Heart left ventricle (tissue), 13 donors: Measurements from ENCODE around the gene PPFIBP1.

ENCODE experiments used
- POLR2A ChIP-seq, 2 donors: fragments of 450-650 bp; IDR thresholded peaks; one replicate each; pipeline ENCODE4 v1.6.1; 2017; ENCODE audit warnings: antibody characterized with exemption in 2 of 2, mild to moderate bottlenecking in 2 of 2, moderate library complexity in 2 of 2
- TF ChIP-seq, protein P1 (sequence below), 12 donors: fragments of 200-600 bp; sonication (generic) in 4 of 12; IDR thresholded peaks; one replicate each; pipeline versions ENCODE4 v1.5.0 to v1.8.0; 2018 to 2022; ENCODE audit warnings: antibody characterized with exemption in 12 of 12, mild to moderate bottlenecking in 5 of 12
- donor health status: ischemic (EF 13 %, LVEDD 7.1; RV severe dilation, severe dysfunction).
- donor health status: DM: no; HTN: yes; CAD: no.
- donor health status: DM: no; HTN: no; CAD: no.
- donor health status: ischemic (EF 25% LVEDD 6.9; RV normal size, moderate dysfunction).
- donor health status: ischemic (EF 25% LVEDD 5.7; RV mildly dilated, moderate dysfunction).
- donor health status: ischemic (EF 35%, LVEDD 5.7; RV mildly dilated, moderate dysfunction).
- donor health status: nonischemic (EF 11% LVEDD 7.7; RV severe dilation, severe dysfunction).
- donor health status: DM: yes; HTN: yes; CAD: no.
- donor health status: PGD.
- donor health status: ischemic (EF 29% LVEDD 5.4; RV normal size, mild dysfunction).
- donor health status: nonischemic (EF 23%, LVEDD 6.1; RV moderate dilation, normal function).

DNA sequence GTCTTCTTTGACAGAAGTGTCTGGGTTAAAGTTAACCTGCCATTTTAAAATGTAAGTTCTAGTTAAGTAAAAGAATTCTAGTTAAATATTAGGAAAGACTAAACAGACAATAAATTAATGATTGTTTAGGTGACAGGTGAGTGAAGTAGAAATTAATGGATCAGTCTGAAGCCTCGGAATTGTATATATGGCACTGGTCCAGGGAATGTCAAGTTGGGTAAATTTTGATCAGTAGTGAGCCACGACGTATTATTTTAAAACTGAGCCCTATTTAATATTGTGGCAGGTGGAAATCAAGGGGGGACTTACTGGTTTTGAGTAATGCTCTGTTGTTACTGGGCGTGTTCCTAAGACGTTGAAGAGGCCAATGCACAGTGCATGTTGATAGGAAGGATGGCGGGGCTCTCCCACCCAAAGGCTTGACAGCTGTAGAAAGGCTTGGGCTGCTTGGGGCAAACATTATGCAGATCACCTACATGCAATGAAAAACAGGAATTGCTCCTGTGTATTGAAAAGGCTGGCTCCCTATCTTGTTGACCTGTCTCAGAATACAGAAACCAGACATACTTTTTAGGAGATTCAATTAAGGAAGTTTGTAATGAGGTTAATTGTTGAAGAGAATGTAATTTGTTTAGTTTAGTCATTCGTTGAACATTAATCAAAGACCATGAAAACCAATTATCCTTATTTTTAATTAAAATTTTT lies 5.9 kb upstream of the PPFIBP1 start:
- TF ChIP-seq, protein P1, sequence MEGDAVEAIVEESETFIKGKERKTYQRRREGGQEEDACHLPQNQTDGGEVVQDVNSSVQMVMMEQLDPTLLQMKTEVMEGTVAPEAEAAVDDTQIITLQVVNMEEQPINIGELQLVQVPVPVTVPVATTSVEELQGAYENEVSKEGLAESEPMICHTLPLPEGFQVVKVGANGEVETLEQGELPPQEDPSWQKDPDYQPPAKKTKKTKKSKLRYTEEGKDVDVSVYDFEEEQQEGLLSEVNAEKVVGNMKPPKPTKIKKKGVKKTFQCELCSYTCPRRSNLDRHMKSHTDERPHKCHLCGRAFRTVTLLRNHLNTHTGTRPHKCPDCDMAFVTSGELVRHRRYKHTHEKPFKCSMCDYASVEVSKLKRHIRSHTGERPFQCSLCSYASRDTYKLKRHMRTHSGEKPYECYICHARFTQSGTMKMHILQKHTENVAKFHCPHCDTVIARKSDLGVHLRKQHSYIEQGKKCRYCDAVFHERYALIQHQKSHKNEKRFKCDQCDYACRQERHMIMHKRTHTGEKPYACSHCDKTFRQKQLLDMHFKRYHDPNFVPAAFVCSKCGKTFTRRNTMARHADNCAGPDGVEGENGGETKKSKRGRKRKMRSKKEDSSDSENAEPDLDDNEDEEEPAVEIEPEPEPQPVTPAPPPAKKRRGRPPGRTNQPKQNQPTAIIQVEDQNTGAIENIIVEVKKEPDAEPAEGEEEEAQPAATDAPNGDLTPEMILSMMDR (IDR thresholded peaks at IDR 0.05), result no peak
- no peak for TF ChIP-seq POLR2A (IDR thresholded peaks at IDR 0.05)
